Measurements from ENCODE around the gene TRMT11.
A peak's percentile ranks its signal among the peaks of the same experiment; 100 is the strongest.
"Not testable (repeated sequence)": the region's sequence is repeated elsewhere in the genome, so short reads cannot be mapped to it uniquely, and the experiment has no call there.

Gene TRMT11

DNA sequence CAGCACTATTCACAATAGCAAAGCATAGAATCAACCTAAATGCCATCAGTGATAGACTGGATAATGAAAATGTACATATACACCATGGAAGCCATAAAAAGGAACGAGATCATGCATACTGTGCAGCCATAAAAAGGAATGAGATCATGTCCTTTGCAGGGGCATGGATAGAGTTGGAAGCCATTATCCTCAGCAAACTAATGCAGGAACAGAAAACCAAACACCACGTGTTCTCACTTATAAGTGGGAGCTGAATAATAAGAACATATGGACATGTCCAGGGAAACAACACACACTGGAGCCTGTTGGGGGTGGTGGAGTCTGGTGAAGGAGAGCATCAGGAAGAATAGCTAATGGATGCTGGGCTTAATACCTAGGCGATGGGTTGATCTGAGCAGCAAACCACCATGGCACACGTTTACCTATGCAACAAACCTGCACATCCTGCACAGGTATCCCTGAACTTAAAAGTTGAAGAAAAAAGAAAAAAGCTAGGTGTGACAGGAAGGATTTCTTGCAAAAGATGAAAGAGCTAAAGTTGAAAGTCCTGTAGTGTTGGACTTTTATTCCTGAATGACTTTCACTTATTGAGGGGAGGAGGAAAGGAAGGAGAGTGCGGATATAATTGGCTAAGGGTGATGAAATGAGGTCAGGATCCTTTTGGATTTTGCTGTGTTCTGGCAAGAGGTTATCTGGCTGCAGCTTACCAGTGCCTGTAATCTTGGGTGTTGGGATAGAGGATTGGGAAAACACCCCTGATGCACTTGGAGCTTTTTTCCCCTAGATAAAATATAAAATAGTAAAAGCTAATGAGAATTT lies 8.5 kb downstream of the TRMT11 start:
- peak; percentile 84 to 94 for DNase-seq

GRCh38 chr6:125995972-125996580 lies 9.7 kb downstream of the TRMT11 start:
- peak; percentile 67 to 83 for DNase-seq

- DNase-seq = no peak
These were observed 16.7 kb downstream of the TRMT11 start for GRCh38 chr6:126002755-126003679.

DNA sequence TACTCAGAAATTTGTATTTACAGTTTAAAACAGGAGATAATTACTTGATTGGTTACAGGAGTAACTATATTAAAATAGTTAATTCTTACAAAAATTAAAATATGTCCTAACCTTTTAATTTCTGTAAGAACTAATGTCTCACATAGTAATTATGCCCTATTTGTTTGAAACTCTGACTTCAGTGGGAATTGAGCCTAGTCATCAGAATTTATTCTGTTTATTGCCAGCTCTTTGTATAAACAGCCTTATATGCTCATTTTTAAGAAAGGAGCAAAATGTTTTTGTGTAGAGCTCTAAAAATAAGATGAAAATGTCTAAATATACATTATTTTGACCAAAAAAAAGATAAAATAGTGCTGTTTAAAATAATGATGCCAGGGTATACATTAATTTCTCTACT lies 21.5 kb downstream of the TRMT11 start:
- no peak for DNase-seq

- no peak for DNase-seq
These were observed 23.7 kb downstream of the TRMT11 start for GRCh38 chr6:126010040-126010439.

DNA sequence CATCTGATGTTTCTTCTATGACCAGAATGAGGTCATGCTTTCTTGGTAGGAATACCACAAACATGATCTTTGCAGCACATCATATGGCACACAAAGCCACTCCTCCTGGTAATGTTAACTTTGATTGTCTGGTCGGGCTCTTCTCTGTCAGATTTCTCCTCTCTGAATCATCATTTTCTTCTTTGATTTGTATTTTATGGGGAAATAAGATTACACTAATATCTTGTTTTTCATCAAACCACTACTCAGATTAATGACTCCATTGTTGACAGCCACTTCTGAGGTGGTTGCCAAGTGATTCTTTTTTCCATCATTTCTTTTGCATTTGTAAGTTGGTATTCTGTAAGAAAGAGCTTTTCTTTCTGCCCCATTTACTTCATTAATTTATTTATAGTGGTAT lies 29.5 kb downstream of the TRMT11 start:
- no peak for DNase-seq

- no peak for DNase-seq
These were observed 30.3 kb downstream of the TRMT11 start for GRCh38 chr6:126016591-126016990.

DNA sequence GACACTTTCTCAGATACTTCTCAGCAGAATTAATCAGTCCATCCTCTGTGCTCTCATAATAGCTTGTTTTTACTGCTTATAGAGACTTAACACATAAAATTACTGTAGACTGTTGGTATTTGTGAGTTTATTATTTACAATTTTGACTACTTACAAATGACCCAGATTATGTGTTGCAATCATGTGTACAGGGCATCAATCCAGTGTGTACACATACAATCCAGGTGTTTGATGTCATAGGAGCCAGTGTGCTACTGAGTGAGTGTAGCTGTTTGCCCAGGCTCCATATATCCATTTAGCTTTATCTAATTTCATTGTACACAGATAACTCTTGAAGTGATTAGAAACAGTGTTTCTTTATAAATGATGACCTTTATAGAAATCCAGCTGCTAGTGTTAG lies 31.3 kb downstream of the TRMT11 start:
- no peak for DNase-seq

DNA sequence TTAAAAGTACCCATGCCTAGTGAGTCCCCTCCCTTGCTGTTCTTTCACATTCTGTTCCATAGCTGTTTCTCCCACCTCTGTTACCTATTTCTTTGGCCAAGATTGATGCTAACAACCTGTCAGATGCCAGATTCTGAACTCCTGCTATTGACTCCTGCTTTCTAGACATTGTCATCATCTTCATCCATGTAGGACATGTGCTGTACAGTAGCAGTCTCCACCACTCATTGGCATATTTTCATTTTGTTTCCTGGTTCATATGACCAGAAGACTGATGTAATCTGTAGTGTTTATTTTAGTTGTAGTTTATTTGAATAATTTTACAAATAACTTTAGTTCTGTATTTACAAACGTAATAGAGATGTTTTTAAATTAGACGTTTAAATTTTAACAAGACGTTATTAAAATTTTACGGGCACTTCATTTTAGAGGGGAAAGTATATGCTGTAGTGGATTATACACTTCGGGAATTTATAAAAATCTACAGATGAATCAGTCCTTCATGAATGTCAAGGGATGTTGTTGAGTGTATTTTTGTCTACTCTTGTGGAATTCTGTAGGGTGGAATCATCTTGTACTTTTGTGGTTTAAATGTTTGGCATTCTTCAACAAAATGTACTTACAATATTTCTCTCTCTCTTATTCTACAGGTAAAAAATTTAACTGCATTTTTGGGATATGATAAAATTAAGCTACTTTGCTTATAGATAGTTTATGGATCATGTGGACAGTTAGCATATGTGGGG lies 34.1 kb downstream of the TRMT11 start:
- no peak for DNase-seq

GRCh38 chr6:126023474-126023873 lies 37.1 kb downstream of the TRMT11 start:
- DNase-seq = not testable (repeated sequence)

GRCh38 chr6:126026001-126026400 lies 39.7 kb downstream of the TRMT11 start:
- DNase-seq = no peak

DNA sequence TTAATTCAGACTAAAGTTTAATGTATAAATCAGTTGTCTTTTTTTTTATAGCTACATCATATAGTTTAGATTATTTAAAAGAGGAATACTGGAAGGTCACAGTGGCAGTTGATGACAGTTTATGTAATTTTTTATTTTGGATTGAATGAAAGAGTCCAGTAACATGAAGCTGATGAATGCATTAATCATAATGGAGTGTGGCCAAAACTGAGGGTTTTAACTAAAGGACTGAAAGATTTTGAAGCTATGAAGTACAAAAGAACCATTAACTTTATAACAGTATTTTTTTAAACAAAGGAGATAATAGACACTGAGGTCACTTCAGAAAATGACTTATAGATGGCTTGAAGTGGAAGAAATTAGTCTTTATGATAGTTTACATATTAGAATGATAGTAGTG lies 41.3 kb downstream of the TRMT11 start:
- no peak for DNase-seq

DNA sequence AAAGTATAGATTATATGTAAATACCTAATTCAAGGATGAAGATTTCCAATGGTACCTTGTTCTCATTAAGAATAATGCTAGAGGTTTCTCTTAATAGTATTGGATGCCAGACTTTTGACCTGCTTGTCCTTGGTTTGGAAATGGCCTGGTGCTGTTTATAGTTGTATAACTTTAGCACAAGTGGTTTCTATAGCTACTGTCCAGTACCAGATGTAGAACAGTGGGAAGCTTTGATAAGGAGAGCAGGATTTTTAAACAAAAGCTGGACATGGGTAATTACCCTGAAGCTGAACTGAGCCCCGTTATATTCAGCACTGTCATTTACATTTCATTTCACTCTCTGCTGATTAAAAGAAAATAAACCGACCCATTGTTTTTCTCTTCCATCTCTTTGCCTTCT lies 43.7 kb downstream of the TRMT11 start:
- DNase-seq = no peak

DNA sequence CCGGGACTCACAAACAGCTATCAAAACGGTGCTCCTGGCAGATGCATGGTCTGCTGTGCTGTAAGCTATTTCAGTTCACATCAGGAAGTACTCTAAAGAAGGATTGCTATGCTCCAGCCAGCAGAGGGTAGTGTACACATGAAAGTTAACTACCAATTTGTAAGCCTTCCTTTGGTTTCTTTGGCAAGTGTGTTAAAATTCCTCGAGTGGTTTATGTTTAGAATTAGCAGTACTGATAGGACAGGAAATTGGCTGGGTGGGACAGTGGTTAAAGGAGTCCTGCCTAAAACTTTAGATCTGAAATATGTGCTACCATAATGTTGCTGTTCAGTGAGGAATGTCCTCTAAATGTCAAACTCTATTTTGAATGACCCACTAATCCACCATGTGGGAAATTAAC lies 47.4 kb downstream of the TRMT11 start:
- peak; percentile 23 to 66 for DNase-seq

DNA sequence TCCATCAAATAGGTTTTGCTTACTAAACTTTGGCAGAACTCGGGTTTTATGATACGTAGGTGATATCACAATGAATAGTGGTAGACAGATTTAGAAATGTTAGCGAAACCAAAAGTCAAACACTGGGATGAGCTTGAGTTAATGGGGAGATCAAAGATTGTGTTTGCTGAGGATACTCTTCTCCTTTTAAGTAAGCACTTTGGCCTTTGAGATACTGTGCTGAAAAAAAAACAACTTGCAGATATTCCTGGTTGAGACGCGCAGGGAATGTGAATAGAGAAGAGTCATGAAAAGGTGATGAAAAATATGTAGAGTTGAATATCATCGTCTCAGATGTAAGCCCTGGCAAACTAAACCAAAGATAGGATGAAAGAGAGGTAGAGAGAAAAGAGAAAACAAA lies 48.3 kb downstream of the TRMT11 start:
- no peak for DNase-seq

- no peak for DNase-seq
These were observed 49.4 kb downstream of the TRMT11 start for GRCh38 chr6:126035764-126036163.

DNA sequence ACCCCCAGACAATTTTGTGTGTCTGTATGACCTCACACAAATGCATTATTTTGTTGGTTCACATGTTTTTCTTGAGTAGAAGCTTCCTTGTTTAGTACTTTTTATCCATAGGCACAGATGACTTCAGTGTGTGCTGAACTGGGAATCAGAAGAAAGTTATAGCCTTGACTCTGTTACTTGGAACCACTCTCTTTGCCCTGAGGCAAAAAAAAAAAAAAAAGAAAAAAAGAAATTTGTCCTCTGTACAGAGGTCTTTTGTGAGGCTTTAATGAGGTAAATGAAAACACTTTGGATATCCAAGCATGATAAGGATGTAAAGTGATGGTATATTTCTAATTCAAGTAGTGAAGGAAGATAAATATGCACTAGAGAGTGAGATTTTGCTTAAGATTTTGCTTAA lies 51.9 kb downstream of the TRMT11 start:
- DNase-seq = no peak

- DNase-seq = no peak
These were observed 52.9 kb downstream of the TRMT11 start for GRCh38 chr6:126039284-126039683.

DNA sequence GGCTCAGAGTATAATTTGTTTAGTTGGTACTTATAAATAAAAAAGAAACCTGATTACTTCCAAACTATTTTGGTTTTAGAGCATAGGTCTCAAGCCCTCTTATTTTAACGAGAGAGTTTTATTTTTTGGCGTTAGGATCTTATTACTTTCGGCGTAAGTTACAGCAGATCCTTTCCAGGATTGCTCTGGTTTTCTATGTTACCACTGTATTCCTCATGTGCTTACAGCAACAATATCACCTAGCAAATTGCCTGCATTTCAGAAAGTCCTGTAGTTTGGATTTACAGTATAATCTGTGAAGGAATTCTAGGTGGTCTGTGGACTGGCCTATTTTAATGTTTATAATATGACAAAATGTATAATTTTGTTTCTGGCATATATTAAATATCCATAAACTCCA lies 54.1 kb downstream of the TRMT11 start:
- DNase-seq = no peak

GRCh38 chr6:126040826-126041225 lies 54.5 kb downstream of the TRMT11 start:
- DNase-seq = no peak

DNA sequence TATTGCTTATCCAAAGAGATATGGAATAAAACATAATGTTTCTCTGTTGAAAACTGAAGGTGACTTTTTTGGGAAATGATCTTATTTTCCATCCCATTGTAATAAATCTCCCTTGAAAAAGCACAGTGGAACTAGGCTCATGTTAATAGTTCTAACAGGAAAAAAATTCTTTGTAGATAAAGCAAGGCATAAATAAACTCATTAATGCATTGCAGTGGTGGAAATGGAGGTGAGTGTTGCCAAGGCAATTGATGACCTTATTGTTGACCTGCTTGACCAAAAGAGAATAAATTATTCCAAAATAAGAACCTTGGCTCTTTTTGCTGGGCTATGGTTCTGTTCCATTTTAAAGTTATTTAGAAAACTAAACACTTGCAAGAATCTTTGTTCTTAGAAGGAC lies 55.2 kb downstream of the TRMT11 start:
- no peak for DNase-seq

GRCh38 chr6:126042001-126042419 lies 55.7 kb downstream of the TRMT11 start:
- DNase-seq = no peak

- no peak for DNase-seq
These were observed 61.3 kb downstream of the TRMT11 start for GRCh38 chr6:126047648-126048047.

Data from NCI-H524 (cell line).